ENCODE results near the gene IQGAP2.

Gene IQGAP2

GRCh38 chr5:76556511-76557221 is 153.6 kb downstream of the IQGAP2 start:
- DNase-seq = no peak
- no peak for TF ChIP-seq CTCF (IDR thresholded peaks at IDR 0.05; ENCODE audit: low read depth, low read length, missing control alignments)
- Histone ChIP-seq H3K27me3 (replicated peaks) (no peaks in the 10 kb centered on the region), H3K27ac (no peak overlapping the region), H3K4me3 (ENCODE audit: low read depth, low read length) (no peak overlapping the region), H3K36me3 (replicated peaks) (no peaks in the 10 kb centered on the region)
- in situ Hi-C loops (cut with HindIII; ENCODE audit: low pct_ligation_motif_present, low sequenced_read_pairs) = no loop called here

- H3K36me3 ChIP-seq (replicated peaks) = no peaks in the 10 kb centered on the region
- no peak for TF ChIP-seq CTCF (IDR thresholded peaks at IDR 0.05; ENCODE audit: low read depth, low read length, missing control alignments)
- H3K4me3 ChIP-seq (ENCODE audit: low read depth, low read length) = no peak overlapping the region
- H3K27ac ChIP-seq = no peak overlapping the region
- in situ Hi-C loops (cut with HindIII; ENCODE audit: low pct_ligation_motif_present, low sequenced_read_pairs) = no loop called here
- no peaks in the 10 kb centered on the region for H3K27me3 ChIP-seq (replicated peaks)
- no peak for DNase-seq
These were observed 158.1 kb downstream of the IQGAP2 start for GRCh38 chr5:76560952-76561891.

GRCh38 chr5:76561959-76562358 is 158.9 kb downstream of the IQGAP2 start:
- no peaks in the 10 kb centered on the region for H3K36me3 ChIP-seq (replicated peaks)
- H3K27ac ChIP-seq = no peak overlapping the region
- no peak for TF ChIP-seq CTCF (IDR thresholded peaks at IDR 0.05; ENCODE audit: low read depth, low read length, missing control alignments)
- in situ Hi-C loops (cut with HindIII; ENCODE audit: low pct_ligation_motif_present, low sequenced_read_pairs) = no loop called here
- H3K27me3 ChIP-seq (replicated peaks) = no peaks in the 10 kb centered on the region
- H3K4me3 ChIP-seq (ENCODE audit: low read depth, low read length) = no peak overlapping the region
- no peak for DNase-seq

- in situ Hi-C loops (cut with HindIII; ENCODE audit: low pct_ligation_motif_present, low sequenced_read_pairs) = no loop called here
- no peak for TF ChIP-seq CTCF (IDR thresholded peaks at IDR 0.05; ENCODE audit: low read depth, low read length, missing control alignments)
- DNase-seq = no peak
These were observed 161.9 kb downstream of the IQGAP2 start for GRCh38 chr5:76565009-76565408.

GRCh38 chr5:76570153-76570552 is 167.1 kb downstream of the IQGAP2 start:
- no peak for DNase-seq
- Histone ChIP-seq H3K36me3 (replicated peaks) (no peaks in the 10 kb centered on the region), H3K4me3 (ENCODE audit: low read depth, low read length) (no peak overlapping the region), H3K27me3 (replicated peaks) (no peaks in the 10 kb centered on the region), H3K27ac (no peak overlapping the region)
- in situ Hi-C loops (cut with HindIII; ENCODE audit: low pct_ligation_motif_present, low sequenced_read_pairs) = no loop called here
- TF ChIP-seq CTCF (IDR thresholded peaks at IDR 0.05; ENCODE audit: low read depth, low read length, missing control alignments) = no peak

More at GRCh38 chr5:76565009-76565408, 161.9 kb downstream of the IQGAP2 start:
- Histone ChIP-seq H3K4me3 (ENCODE audit: low read depth, low read length) (no peak overlapping the region), H3K27me3 (replicated peaks) (no peaks in the 10 kb centered on the region), H3K36me3 (replicated peaks) (no peaks in the 10 kb centered on the region), H3K27ac (no peak overlapping the region)

Data from brain microvascular endothelial cell (primary cell).